HepG2 (cell line): Measurements from ENCODE around the gene PC. TPM values are rescaled to one million over a fixed set of nuclear protein-coding genes. Genes with fewer than 3 reads are reported as not detected.

Experiments
- ARNTL ChIP-seq: sonication (generic); formaldehyde crosslinking; IDR thresholded peaks from 2 replicates; pipeline ENCODE4 v1.4.0; 2020; ENCODE audit warnings: mild to moderate bottlenecking, missing genetic modification reagents
- ATF1 ChIP-seq: IDR thresholded peaks from 2 replicates; pipeline ENCODE4 v1.6.1; 2016; ENCODE audit warnings: mild to moderate bottlenecking, control low read depth
- CBX5 ChIP-seq: sonication (generic); formaldehyde crosslinking; IDR thresholded peaks from 2 replicates; pipeline ENCODE4 v1.4.0; 2020; ENCODE audit warnings: missing genetic modification reagents, borderline replicate concordance
- GABPB1 ChIP-seq: IDR thresholded peaks from 2 replicates; pipeline ENCODE4 v1.6.1; 2016; ENCODE audit warnings: mild to moderate bottlenecking, missing genetic modification reagents, moderate library complexity, missing compliant biosample characterization
- GZF1 ChIP-seq: sonication (generic); formaldehyde crosslinking; IDR thresholded peaks from 2 replicates; pipeline ENCODE4 v1.5.1; 2020; ENCODE audit warnings: mild to moderate bottlenecking, missing genetic modification reagents
- LBX2 ChIP-seq: sonication (generic); formaldehyde crosslinking; IDR thresholded peaks from 2 replicates; pipeline ENCODE4 v1.5.0; 2020; ENCODE audit warnings: missing genetic modification reagents, mild to moderate bottlenecking, borderline replicate concordance
- MEF2D ChIP-seq: sonication (generic); formaldehyde crosslinking; IDR thresholded peaks from 2 replicates; pipeline ENCODE4 v1.5.1; 2020; ENCODE audit warnings: mild to moderate bottlenecking, missing genetic modification reagents
- MTERF4 ChIP-seq: sonication (generic); formaldehyde crosslinking; IDR thresholded peaks from 2 replicates; pipeline ENCODE4 v1.8.0; 2023; ENCODE audit warnings: mild to moderate bottlenecking, missing genetic modification reagents
- MZF1 ChIP-seq: sonication (generic); formaldehyde crosslinking; IDR thresholded peaks from 2 replicates; pipeline ENCODE4 v1.8.1; 2023; ENCODE audit warnings: mild to moderate bottlenecking, missing genetic modification reagents, borderline replicate concordance
- NR2F2 ChIP-seq: IDR thresholded peaks from 2 replicates; pipeline ENCODE4 v1.6.1; 2012; ENCODE audit warnings: low read depth, inconsistent platforms, borderline replicate concordance
- NR3C1 ChIP-seq: sonication (generic); formaldehyde crosslinking; IDR thresholded peaks from 2 replicates; pipeline ENCODE4 v1.4.0; 2020; ENCODE audit warnings: missing genetic modification reagents
- POLR2A ChIP-seq, 2 experiments: IDR thresholded peaks; 2 replicates each; pipeline ENCODE4 v1.6.1; 2011; ENCODE audit warnings: low read depth in 2 of 2, low read length in 2 of 2, mild to moderate bottlenecking in 1 of 2, moderate library complexity in 1 of 2; ENCODE audit not compliant: insufficient read depth in 1 of 2
- PPARG ChIP-seq: conservative IDR thresholded peaks from 2 replicates; pipeline ENCODE4 v1.6.1; 2016; ENCODE audit warnings: missing biosample characterization, missing genetic modification reagents
- RFX5 ChIP-seq: IDR thresholded peaks from 2 replicates; pipeline ENCODE4 v1.6.1; 2011; ENCODE audit warnings: low read depth, low read length, improper control_type of control experiment
- RXRB ChIP-seq: IDR thresholded peaks from 2 replicates; pipeline ENCODE4 v1.6.1; 2016; ENCODE audit warnings: borderline replicate concordance, missing genetic modification reagents, missing compliant biosample characterization
- SIN3A ChIP-seq: IDR thresholded peaks from 2 replicates; pipeline ENCODE4 v1.6.1; 2011; ENCODE audit warnings: low read depth, mild to moderate bottlenecking, control low read depth, low read length, borderline replicate concordance
- TEAD2 ChIP-seq: sonication (generic); formaldehyde crosslinking; IDR thresholded peaks from 2 replicates; pipeline ENCODE4 v1.9.0; 2021; ENCODE audit warnings: missing genetic modification reagents
- ZNF292 ChIP-seq: sonication (generic); formaldehyde crosslinking; IDR thresholded peaks from 2 replicates; pipeline ENCODE4 v1.8.1; 2022; ENCODE audit warnings: mild to moderate bottlenecking, low read depth, missing genetic modification reagents, borderline replicate concordance
- polyA plus RNA-seq, 8 experiments: library from polyadenylated mRNA; depleted of rRNA in 3 of 8; stranded (reverse) in 7 of 8; unstranded in 1 of 8; fragments of >200 nt; fragmentation: Illumina TruSeq in 4 of 8; extraction: Trizol in 4 of 8; gene quantifications; 2 replicates each; pipeline versions ENCODE4 v1.2.1 to v1.2.3, GENCODE V29; 2011 to 2016; ENCODE audit warnings: low read depth in 4 of 8, missing spikeins in 1 of 8, mixed read lengths in 1 of 8; ENCODE audit not compliant: insufficient read depth in 1 of 8
- total RNA-seq, 5 experiments: library from RNA; depleted of rRNA; stranded (reverse); fragments of >200 nt; fragmentation: Illumina TruSeq; extraction: Trizol; gene quantifications; 2 replicates each; pipeline ENCODE4 v1.2.3, GENCODE V29; 2016; ENCODE audit warnings: low read depth in 1 of 5
- TF ChIP-seq, protein P1 (sequence below): sonication (generic); formaldehyde crosslinking; IDR thresholded peaks from 2 replicates; pipeline ENCODE4 v1.4.0; 2020; ENCODE audit warnings: missing genetic modification reagents
- TF ChIP-seq, protein P2 (sequence below): sonication (generic); formaldehyde crosslinking; IDR thresholded peaks from 2 replicates; pipeline ENCODE4 v1.8.1; 2023; ENCODE audit warnings: mild to moderate bottlenecking, moderate library complexity, missing genetic modification reagents

Gene PC
- total and polyA plus RNA-seq, 2 of the 13 experiments (the other 11 are each of a cell fraction or from before 2014, with no cell fraction given), result 29.0 to 39.0 TPM

- TF ChIP-seq, protein P1, sequence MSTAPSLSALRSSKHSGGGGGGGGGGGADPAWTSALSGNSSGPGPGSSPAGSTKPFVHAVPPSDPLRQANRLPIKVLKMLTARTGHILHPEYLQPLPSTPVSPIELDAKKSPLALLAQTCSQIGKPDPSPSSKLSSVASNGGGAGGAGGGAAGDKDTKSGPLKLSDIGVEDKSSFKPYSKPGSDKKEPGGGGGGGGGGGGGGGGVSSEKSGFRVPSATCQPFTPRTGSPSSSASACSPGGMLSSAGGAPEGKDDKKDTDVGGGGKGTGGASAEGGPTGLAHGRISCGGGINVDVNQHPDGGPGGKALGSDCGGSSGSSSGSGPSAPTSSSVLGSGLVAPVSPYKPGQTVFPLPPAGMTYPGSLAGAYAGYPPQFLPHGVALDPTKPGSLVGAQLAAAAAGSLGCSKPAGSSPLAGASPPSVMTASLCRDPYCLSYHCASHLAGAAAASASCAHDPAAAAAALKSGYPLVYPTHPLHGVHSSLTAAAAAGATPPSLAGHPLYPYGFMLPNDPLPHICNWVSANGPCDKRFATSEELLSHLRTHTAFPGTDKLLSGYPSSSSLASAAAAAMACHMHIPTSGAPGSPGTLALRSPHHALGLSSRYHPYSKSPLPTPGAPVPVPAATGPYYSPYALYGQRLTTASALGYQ, result peak; percentile 84
- TF ChIP-seq GZF1 (CRISPR knock-in tag) (0 out of 2 replicates have a peak, but pooled peaks have one; percentile 34), RXRB (CRISPR knock-in tag) (peak; percentile 96), RFX5 (no peak), POLR2A (IDR thresholded peaks at IDR 0.05; ENCODE audit: insufficient read depth in 1 of 2, low read depth in 2 of 2, low read length in 2 of 2) (peak; percentile 36 to 48; a peak in 1 of 4 replicates), NR2F2 (peak; percentile 97), LBX2 (CRISPR knock-in tag) (no peak), TEAD2 (no peak), MEF2D (peak; percentile 95), SIN3A (peak; percentile 61; the same call in 1 of the 2 replicates), ARNTL (CRISPR knock-in tag) (peak; percentile 55; the same call in 1 of the 2 replicates), ATF1 (CRISPR knock-in tag) (peak; percentile 74), MTERF4 (CRISPR knock-in tag) (peak; percentile 93), GABPB1 (CRISPR knock-in tag) (no peak), NR3C1 (CRISPR knock-in tag) (no peak), MZF1 (CRISPR knock-in tag) (peak; percentile 83; the same call in 1 of the 2 replicates), CBX5 (0 out of 2 replicates have a peak, but pooled peaks have one; percentile 18), ZNF292 (CRISPR knock-in tag) (peak; percentile 87; the same call in 1 of the 2 replicates), PPARG (CRISPR knock-in tag) (peak; percentile 90)
- TF ChIP-seq, protein P2, sequence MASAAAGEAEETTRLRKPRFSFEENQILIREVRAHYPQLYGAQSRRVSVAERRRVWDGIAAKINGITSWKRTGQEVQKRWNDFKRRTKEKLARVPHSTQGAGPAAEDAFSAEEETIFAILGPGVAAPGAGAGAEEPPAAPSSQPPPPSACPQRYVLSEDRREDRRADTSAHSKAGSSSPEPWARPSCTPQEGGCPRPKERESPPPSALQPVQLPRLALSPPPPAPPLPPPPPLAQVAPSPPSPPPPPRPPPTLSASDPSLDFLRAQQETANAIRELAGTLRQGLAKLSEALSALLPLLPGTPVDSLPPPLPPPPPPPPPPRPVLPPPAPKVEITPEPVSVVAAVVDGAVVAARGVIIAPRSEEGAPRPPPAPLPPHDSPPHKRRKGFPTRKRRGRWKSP (CRISPR knock-in tag), result peak; percentile 77; the same call in 1 of the 2 replicates
Measured at GRCh38 chr11:66970807-66971442, 12.7 kb upstream of the PC start (continued).
